ENCODE results near the gene HDAC4. TPM values are rescaled to one million over a fixed set of nuclear protein-coding genes. Genes with fewer than 3 reads are reported as not detected.

Gene HDAC4
- total and polyA plus RNA-seq, 9 of the 15 experiments (the other 6 are each of a cell fraction or from before 2014, with no cell fraction given) = 0.11 to 20.2 (median 4.0) TPM

DNA sequence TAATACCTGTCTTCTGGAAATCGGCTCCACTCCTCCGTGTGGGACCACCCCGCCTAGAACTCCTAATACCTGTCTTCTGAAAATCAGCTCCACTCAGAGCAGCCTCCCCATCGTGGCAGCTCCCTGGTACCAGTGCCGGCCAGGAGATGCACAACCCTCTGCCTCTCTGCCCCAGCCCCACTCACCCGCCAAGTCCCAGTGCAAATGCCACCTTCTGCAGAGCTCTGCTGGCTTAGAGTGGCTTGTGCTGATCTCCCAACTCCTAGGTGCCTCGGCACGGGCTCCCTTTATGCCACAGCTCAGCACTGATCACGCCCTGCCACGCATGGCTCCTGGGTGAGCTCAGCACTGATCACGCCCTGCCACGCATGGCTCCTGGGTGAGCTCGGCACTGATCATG is 258.5 kb downstream of the HDAC4 start:
- no TSS peak for BruUV-seq (replicated peaks)
- H3K79me2 ChIP-seq (ENCODE audit: control insufficient read depth, insufficient read depth, low read length) = no peaks in the 10 kb centered on the region
- H2AFZ ChIP-seq (ENCODE audit: low read depth, low read length) = no peak overlapping the region
- H4K20me1 ChIP-seq (replicated peaks; ENCODE audit: control insufficient read depth, insufficient read depth, low read length) = 0 out of 2 replicates have a peak, but pooled peaks cover 7% of the 10 kb centered on the region
- intact Hi-C loops (cut with micrococcal nuclease) (no loop called here), in situ Hi-C loops (cut with MboI) (no loop called here)
- H3K9ac ChIP-seq (ENCODE audit: insufficient read depth in 1 of 2, low read depth in 2 of 2, low read length in 2 of 2) = no peak overlapping the region
- H3K9me3 ChIP-seq (replicated peaks; ENCODE audit: control insufficient read depth, insufficient read depth, low read depth, low read length) = no peaks in the 10 kb centered on the region
- no peaks in the 10 kb centered on the region for H3K27me3 ChIP-seq (ENCODE audit: control insufficient read depth in 2 of 2, insufficient read depth in 2 of 2, low read length in 2 of 2)
- FAIRE-seq (no peak), DNase-seq (ENCODE audit: extremely low read depth in 1 of 4, low spot score in 3 of 4) (no peak), ATAC-seq (no peak)
- CTCF ChIA-PET (ENCODE audit: low intra/inter-chr PET ratio) = no interaction called here
- peaks cover 10% of the 10 kb centered on the region; the same call in 1 of the 3 replicates for H3K36me3 ChIP-seq (ENCODE audit: control insufficient read depth, insufficient read depth, low read length)
- TF ChIP-seq BMI1 (IDR thresholded peaks at IDR 0.05; ENCODE audit: low read length) = no peak
- TF ChIP-seq, protein P1, sequence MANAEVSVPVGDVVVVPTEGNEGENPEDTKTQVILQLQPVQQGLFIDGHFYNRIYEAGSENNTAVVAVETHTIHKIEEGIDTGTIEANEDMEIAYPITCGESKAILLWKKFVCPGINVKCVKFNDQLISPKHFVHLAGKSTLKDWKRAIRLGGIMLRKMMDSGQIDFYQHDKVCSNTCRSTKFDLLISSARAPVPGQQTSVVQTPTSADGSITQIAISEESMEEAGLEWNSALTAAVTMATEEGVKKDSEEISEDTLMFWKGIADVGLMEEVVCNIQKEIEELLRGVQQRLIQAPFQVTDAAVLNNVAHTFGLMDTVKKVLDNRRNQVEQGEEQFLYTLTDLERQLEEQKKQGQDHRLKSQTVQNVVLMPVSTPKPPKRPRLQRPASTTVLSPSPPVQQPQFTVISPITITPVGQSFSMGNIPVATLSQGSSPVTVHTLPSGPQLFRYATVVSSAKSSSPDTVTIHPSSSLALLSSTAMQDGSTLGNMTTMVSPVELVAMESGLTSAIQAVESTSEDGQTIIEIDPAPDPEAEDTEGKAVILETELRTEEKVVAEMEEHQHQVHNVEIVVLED (CRISPR knock-in tag; IDR thresholded peaks at IDR 0.05) = no peak
- no peak for TF ChIP-seq ZNF212 (CRISPR knock-in tag; IDR thresholded peaks at IDR 0.05)
- 90% methylated on average over 5 of the region's 13 CpGs for WGBS (ENCODE audit: insufficient coverage, low coverage, missing lambda C conversion rate)
- H3K4me1 ChIP-seq (replicated peaks in 1 of 2; ENCODE audit: control insufficient read depth in 2 of 2, insufficient read depth in 2 of 2, low read length in 2 of 2) = no peaks in the 10 kb centered on the region
- no peak overlapping the region for H3K4me2 ChIP-seq (ENCODE audit: insufficient read depth, low read length)
- no peaks in the 10 kb centered on the region for H3K9me1 ChIP-seq (ENCODE audit: control insufficient read depth, insufficient read depth, low read length)
- POLR2A ChIA-PET = no interaction called here
- H3K4me3 ChIP-seq = no peak overlapping the region
- H3K27ac ChIP-seq (ENCODE audit: extremely low read depth, low read depth, low read length) = no peak overlapping the region
